CD4-positive, alpha-beta T cell treated with Interleukin-6 at 100 ng/mL for 8 hours (primary cell): ENCODE data around the gene APBB1IP.
A peak's percentile ranks its signal among the peaks of the same experiment; 100 is the strongest.
"Not testable (repeated sequence)": the region's sequence is repeated elsewhere in the genome, so short reads cannot be mapped to it uniquely, and the experiment has no call there.

Experiments used
- DNase-seq: peaks from one replicate; pipeline ENCODE4 v3.0.0-alpha.2; 2020; ENCODE audit warnings: mixed read lengths, low spot score

Gene APBB1IP

GRCh38 chr10:26477501-26477900 lies 39.4 kb downstream of the APBB1IP start:
- DNase-seq: no peak

GRCh38 chr10:26478061-26478460 lies 39.9 kb downstream of the APBB1IP start:
- DNase-seq: no peak

GRCh38 chr10:26479766-26480492 lies 41.8 kb downstream of the APBB1IP start:
- DNase-seq: peak; percentile 64

- DNase-seq: no peak
Observed at GRCh38 chr10:26481315-26481692, 43.2 kb downstream of the APBB1IP start.

- DNase-seq: peak; percentile 77
Observed at GRCh38 chr10:26481914-26482550, 43.9 kb downstream of the APBB1IP start.

- no peak for DNase-seq
Observed at GRCh38 chr10:26483554-26483953, 45.4 kb downstream of the APBB1IP start.

- no peak for DNase-seq
Observed at GRCh38 chr10:26485150-26485941, 47.2 kb downstream of the APBB1IP start.

GRCh38 chr10:26486304-26486703 lies 48.2 kb downstream of the APBB1IP start:
- no peak for DNase-seq

GRCh38 chr10:26486990-26487850 lies 49.1 kb downstream of the APBB1IP start:
- DNase-seq: peak; percentile 66

GRCh38 chr10:26488344-26488743 lies 50.2 kb downstream of the APBB1IP start:
- DNase-seq: no peak

GRCh38 chr10:26489081-26489480 lies 50.9 kb downstream of the APBB1IP start:
- DNase-seq: no peak

GRCh38 chr10:26490367-26490766 lies 52.2 kb downstream of the APBB1IP start:
- not testable (repeated sequence) for DNase-seq

- no peak for DNase-seq
Observed at GRCh38 chr10:26491276-26491675, 53.1 kb downstream of the APBB1IP start.

- no peak for DNase-seq
Observed at GRCh38 chr10:26491934-26492333, 53.8 kb downstream of the APBB1IP start.

- not testable (repeated sequence) for DNase-seq
Observed at GRCh38 chr10:26492725-26493124, 54.6 kb downstream of the APBB1IP start.

- no peak for DNase-seq
Observed at GRCh38 chr10:26494018-26494417, 55.9 kb downstream of the APBB1IP start.

GRCh38 chr10:26499426-26499825 lies 61.3 kb downstream of the APBB1IP start:
- DNase-seq: no peak

GRCh38 chr10:26502986-26503385 lies 64.8 kb downstream of the APBB1IP start:
- DNase-seq: no peak

- DNase-seq: peak; percentile 31
Observed at GRCh38 chr10:26503911-26504310, 65.8 kb downstream of the APBB1IP start.

GRCh38 chr10:26504429-26504828 lies 66.3 kb downstream of the APBB1IP start:
- not testable (repeated sequence) for DNase-seq

GRCh38 chr10:26505491-26505890 lies 67.3 kb downstream of the APBB1IP start:
- DNase-seq: no peak

GRCh38 chr10:26506736-26507135 lies 68.6 kb downstream of the APBB1IP start:
- DNase-seq: no peak
